Coronary artery (tissue), 2 donors: Measurements from ENCODE around the gene UBE2D2.

Experiments
- DNase-seq: peaks from one replicate; pipeline ENCODE4 v3.0.0-alpha.2; 2017; ENCODE audit warnings: low spot score
- H3K27ac ChIP-seq, 2 donors: fragments of 200-600 bp; sonication (generic); one replicate each; pipeline ENCODE4 v1.5.1; 2016 to 2019
- H3K4me3 ChIP-seq: fragments of 200-600 bp; sonication (generic); 2 replicates; pipeline ENCODE4 v1.5.1; 2016; ENCODE audit warnings: mild to moderate bottlenecking, moderate library complexity
- TF ChIP-seq, protein P1 (sequence below): fragments of 200-600 bp; sonication (generic); IDR thresholded peaks from one replicate; pipeline ENCODE4 v1.5.1; 2019; ENCODE audit warnings: antibody characterized with exemption

Gene UBE2D2

DNA sequence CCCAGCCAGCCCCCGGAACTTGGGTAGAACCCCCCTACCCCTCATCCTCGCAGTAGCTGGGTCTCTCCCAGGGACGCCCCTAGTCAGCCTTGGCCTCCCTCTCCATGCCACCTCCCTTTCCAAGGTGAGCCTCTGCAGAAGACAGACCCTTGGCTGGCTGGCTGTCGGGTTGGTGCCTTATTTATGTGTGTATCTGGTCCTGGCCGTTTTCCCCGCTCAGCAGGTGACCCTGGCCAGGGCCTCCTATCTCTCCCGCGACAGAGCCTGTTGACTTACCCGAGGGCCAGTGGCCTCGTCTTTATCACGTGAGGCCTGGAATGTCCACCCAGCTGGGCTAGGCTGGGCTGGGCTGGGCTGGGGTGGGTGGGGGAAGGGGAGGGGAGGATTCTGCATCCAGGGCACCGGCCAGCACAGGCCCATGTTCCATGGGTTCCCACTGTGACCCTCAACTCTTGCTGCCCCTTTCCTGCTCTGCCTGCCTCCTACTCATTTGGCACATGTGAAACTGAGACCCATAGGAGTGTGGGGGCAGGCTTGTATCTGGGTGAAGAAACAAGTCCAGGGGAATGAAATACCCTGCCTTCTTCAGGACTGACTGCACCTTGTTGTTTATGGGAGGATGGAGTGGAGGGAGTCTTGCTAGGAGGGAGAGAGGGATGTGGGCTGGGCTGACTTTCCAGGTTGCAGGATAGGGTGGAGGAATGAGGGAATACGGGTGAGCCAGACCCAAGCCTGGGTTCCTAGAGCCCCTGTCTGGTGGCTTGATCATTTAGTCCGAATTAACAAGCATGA lies 90.1 kb downstream of the UBE2D2 start:
- Histone ChIP-seq H3K4me3 (peak overlapping the region; percentile 97), H3K27ac (peak overlapping the region; percentile 81 to 94)
- TF ChIP-seq, protein P1, sequence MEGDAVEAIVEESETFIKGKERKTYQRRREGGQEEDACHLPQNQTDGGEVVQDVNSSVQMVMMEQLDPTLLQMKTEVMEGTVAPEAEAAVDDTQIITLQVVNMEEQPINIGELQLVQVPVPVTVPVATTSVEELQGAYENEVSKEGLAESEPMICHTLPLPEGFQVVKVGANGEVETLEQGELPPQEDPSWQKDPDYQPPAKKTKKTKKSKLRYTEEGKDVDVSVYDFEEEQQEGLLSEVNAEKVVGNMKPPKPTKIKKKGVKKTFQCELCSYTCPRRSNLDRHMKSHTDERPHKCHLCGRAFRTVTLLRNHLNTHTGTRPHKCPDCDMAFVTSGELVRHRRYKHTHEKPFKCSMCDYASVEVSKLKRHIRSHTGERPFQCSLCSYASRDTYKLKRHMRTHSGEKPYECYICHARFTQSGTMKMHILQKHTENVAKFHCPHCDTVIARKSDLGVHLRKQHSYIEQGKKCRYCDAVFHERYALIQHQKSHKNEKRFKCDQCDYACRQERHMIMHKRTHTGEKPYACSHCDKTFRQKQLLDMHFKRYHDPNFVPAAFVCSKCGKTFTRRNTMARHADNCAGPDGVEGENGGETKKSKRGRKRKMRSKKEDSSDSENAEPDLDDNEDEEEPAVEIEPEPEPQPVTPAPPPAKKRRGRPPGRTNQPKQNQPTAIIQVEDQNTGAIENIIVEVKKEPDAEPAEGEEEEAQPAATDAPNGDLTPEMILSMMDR, result no peak
- DNase-seq, result no peak

DNA sequence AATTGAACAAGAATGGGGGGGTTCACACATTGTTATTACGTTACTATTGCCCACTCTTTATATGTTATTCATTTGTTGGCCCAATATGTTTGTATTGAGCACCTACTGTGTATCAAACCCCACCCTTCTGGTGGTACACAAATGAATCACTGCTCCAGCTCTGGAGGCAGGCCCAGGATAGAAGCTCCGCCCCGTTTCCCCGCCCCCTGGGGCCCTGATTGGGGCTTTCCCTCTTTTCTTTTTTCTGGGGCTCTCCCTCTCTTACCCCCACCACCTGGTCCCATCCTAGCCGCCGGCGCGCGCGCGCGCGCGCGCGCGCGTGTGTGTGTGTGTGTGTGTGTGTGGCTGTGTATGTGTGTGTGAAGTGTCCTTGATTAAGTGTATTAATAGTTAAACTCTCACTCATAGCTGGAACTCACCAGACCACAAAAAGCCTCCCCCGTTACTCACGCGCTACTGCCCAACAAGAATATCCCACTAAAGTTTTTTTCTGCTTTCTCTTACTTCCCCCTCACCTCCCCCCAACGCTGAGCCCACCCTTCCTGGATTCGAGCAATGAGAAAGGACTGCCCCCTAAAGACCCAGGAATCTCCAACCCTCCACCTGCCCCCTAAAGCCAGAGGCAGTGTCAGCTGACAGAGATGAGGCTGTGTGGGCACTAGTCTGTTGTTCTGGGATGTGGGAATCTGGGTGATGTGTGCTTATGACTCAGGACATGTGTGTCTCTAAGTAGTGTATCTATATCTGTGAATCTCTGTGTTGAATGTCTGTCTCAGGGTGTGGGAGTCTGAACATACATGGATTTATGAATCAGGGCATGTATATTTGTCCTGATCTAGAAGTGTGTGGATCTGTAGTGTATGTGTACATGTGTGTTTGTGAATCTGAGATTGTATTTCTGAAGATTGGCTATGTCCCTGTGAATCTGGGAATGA lies 91.0 kb downstream of the UBE2D2 start:
- peak overlapping the region; percentile 81 to 94 for H3K27ac ChIP-seq
- peak overlapping the region; percentile 97 for H3K4me3 ChIP-seq
- peak; percentile 92 for DNase-seq
- TF ChIP-seq, protein P1, result no peak

DNA sequence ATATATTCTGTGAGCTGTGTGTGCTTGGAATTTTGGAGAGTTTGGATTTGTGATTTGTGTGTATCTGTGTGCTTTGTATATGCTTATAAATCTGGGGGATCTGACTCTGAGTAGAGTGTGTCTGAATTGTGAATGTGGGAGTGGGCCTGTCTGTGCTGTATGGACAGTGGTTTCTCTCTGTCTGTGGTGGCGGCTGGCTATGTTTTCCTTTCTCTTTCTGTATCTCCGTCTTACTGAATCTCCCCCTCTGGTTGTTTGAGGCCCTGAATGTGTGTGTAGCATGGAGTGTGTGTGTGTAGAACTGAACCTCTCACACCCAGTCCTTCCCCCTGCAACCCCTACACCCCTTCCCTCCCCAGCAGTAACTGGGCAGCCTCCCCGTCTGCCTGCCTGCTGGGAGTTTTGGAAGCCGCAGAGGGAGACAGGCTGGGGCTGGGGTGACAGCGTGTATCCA lies 91.7 kb downstream of the UBE2D2 start:
- DNase-seq, result no peak

DNA sequence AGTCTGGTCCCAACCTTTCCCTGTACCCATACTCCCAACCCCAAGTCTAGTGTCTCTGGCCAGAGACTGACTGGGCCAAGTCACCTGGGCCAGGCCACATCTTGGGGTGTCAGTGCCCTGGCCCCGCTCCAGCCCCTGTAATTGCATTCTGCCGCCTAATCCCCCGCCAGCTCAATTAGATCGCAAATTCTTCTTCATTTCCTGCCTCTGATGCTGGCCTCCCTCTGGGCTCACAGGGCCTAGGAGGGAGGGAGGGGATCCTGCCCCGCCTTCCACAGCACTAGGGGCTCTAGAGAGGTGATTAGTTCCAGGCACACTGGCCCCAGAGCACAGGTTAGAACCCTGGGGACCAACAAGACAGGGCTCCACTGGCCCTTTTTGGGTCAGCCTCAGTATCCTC lies 92.5 kb downstream of the UBE2D2 start:
- Histone ChIP-seq H3K4me3 (peak overlapping the region; percentile 97), H3K27ac (peak overlapping the region; percentile 81 to 94)
- TF ChIP-seq, protein P1, result no peak
- no peak for DNase-seq

More for the DNA sequence above, 91.7 kb downstream of the UBE2D2 start:
- Histone ChIP-seq H3K27ac (peak overlapping the region; percentile 81 to 94), H3K4me3 (peak overlapping the region; percentile 97)
- TF ChIP-seq, protein P1, result no peak

DNA sequence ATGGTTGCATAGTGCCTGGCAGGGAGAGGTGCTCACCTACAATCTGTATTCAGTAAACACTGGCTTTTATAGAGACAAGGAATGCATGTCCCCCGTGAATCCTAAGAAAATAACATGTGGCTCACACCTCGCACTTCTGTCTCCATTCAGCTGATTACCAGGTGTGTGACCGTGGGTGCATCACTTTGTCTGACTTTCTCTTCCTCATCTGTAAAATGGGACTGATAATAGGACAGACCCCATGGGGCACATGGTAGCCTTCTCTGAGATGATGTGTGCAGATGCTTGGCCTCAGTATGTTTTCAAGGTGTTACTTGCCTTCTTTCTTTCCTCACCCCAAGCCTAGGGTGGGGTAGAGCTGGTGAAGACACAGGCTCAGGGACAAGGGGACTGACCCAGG lies 93.3 kb downstream of the UBE2D2 start:
- Histone ChIP-seq H3K4me3 (peak overlapping the region; percentile 48), H3K27ac (peak overlapping the region; percentile 81 to 94)
- no peak for DNase-seq
- TF ChIP-seq, protein P1, result no peak

DNA sequence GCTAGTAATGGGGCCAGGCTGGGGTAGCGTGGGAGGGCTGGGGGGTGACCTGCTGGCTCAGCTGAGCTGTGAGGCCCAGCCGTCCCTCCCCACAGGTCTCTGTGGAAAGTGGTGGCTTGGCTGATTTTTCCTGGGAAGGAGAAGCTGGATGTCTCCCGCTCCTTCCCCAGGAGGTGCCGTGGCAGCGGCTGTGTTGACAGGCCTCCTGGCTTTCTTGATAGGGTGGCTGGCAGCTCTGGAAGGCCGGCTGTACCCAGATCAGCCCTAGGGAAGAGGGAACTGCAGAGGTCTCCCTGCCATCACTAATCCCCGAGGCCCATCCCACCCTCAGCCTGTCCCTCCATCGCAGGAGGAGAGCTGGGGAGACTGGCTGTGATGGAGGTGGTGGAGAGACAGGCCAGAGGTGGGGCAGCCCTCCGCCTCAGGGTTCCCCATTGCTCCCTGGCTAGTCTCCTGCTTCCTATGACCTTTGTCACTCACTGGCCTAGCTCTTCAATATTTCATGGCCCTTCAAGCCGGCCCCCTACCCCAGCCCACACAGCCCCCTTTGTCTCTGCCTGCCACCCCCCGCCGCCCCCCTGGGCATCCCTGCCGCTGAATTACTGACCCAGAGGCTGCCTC lies 93.8 kb downstream of the UBE2D2 start:
- H3K4me3 ChIP-seq, result peak overlapping the region; percentile 48
- TF ChIP-seq, protein P1, result no peak

More for the DNA sequence above, 93.8 kb downstream of the UBE2D2 start:
- H3K27ac ChIP-seq, result peak overlapping the region; percentile 81 to 94
- no peak for DNase-seq
